Thoracic aorta (tissue), 2 donors: Measurements from ENCODE around the gene TRIM40. TPM values are rescaled to one million over a fixed set of nuclear protein-coding genes. Genes with fewer than 3 reads are reported as not detected.
"Not testable (repeated sequence)": the region's sequence is repeated elsewhere in the genome, so short reads cannot be mapped to it uniquely, and the experiment has no call there.

Experiments
- ATAC-seq: fragments of 150-250 bp; one replicate; pipeline ENCODE4 v1.8.0; 2017; ENCODE audit warnings: low read depth; ENCODE audit not compliant: insufficient number of reproducible peaks, low FRiP score
- DNase-seq: peaks from one replicate; pipeline ENCODE4 v3.0.0-alpha.2; 2020; ENCODE audit warnings: low spot score
- H3K27ac ChIP-seq, 2 donors: fragments of 200-600 bp; sonication (generic); 1 replicate in 1 of 2; 2 replicates in 1 of 2; pipeline ENCODE4 v1.5.1; 2016; ENCODE audit warnings: mild to moderate bottlenecking in 2 of 2, moderate library complexity in 2 of 2
- H3K27me3 ChIP-seq: fragments of 200-600 bp; sonication (generic); replicated peaks from 2 replicates; pipeline ENCODE4 v1.6.0; 2016; ENCODE audit warnings: mild to moderate bottlenecking; ENCODE audit not compliant: insufficient read depth
- H3K36me3 ChIP-seq: fragments of 200-600 bp; sonication (generic); one replicate; pipeline ENCODE4 v1.5.1; 2016
- H3K4me1 ChIP-seq, 2 donors: fragments of 200-600 bp; sonication (generic); 1 replicate in 1 of 2; 2 replicates in 1 of 2; pipeline versions ENCODE4 v1.5.1 to v1.6.0; 2016; ENCODE audit warnings: low read depth in 2 of 2, mild to moderate bottlenecking in 1 of 2; ENCODE audit not compliant: control insufficient read depth in 1 of 2
- H3K4me3 ChIP-seq: fragments of 200-600 bp; sonication (generic); 2 replicates; pipeline ENCODE4 v1.5.1; 2016; ENCODE audit warnings: mild to moderate bottlenecking
- H3K9me3 ChIP-seq: fragments of 200-600 bp; sonication (generic); 2 replicates; pipeline ENCODE4 v1.5.1; 2016
- CTCF ChIP-seq: fragments of 200-600 bp; sonication (generic); IDR thresholded peaks from one replicate; pipeline ENCODE4 v1.5.1; 2019; ENCODE audit warnings: antibody characterized with exemption
- total RNA-seq, 2 donors: library from RNA; depleted of rRNA; stranded (reverse); fragments of >200 nt; gene quantifications; one replicate each; pipeline versions ENCODE4 v1.1.0 to v1.2.3, GENCODE V29; 2016

TRIM40 gene
- total RNA-seq, 2 donors from 2014 or later = not detected

- H3K9me3 ChIP-seq = no peaks in the 10 kb centered on the region
- no peak overlapping the region for H3K4me3 ChIP-seq
- H3K36me3 ChIP-seq = no peaks in the 10 kb centered on the region
- DNase-seq (no peak), ATAC-seq (no peak)
- no peak overlapping the region for H3K27ac ChIP-seq
- peaks cover 0 to 9% of the 10 kb centered on the region in 2 donors for H3K4me1 ChIP-seq
- no peaks in the 10 kb centered on the region for H3K27me3 ChIP-seq
- no peak for TF ChIP-seq CTCF
These were observed 3.9 kb upstream of the TRIM40 start for GRCh38 chr6:30131947-30132497.

- ATAC-seq = no peak
- H3K9me3 ChIP-seq = no peaks in the 10 kb centered on the region
- DNase-seq = no peak
- H3K36me3 ChIP-seq = no peaks in the 10 kb centered on the region
- H3K4me3 ChIP-seq = no peak overlapping the region
- TF ChIP-seq CTCF = no peak
- no peaks in the 10 kb centered on the region for H3K27me3 ChIP-seq
- no peaks in the 10 kb centered on the region for H3K4me1 ChIP-seq
- no peak overlapping the region for H3K27ac ChIP-seq
These were observed 793 bp upstream of the TRIM40 start for GRCh38 chr6:30135147-30135546.

GRCh38 chr6:30136570-30137286, 788 bp downstream of the TRIM40 start:
- Histone ChIP-seq H3K27me3 (no peaks in the 10 kb centered on the region), H3K27ac (no peak overlapping the region), H3K9me3 (no peaks in the 10 kb centered on the region), H3K4me1 (no peaks in the 10 kb centered on the region), H3K4me3 (no peak overlapping the region), H3K36me3 (no peaks in the 10 kb centered on the region)
- TF ChIP-seq CTCF = no peak
- no peak for DNase-seq
- no peak for ATAC-seq

- H3K4me1 ChIP-seq, H3K27me3 ChIP-seq, ATAC-seq, H3K27ac ChIP-seq, DNase-seq, H3K4me3 ChIP-seq, H3K36me3 ChIP-seq, H3K9me3 ChIP-seq: not testable (repeated sequence)
These were observed 4.3 kb downstream of the TRIM40 start for GRCh38 chr6:30140240-30140639.

- no peaks in the 10 kb centered on the region for H3K27me3 ChIP-seq
- H3K4me3 ChIP-seq = no peak overlapping the region
- no peaks in the 10 kb centered on the region for H3K4me1 ChIP-seq
- ATAC-seq = no peak
- H3K27ac ChIP-seq = no peak overlapping the region
- no peaks in the 10 kb centered on the region for H3K36me3 ChIP-seq
- TF ChIP-seq CTCF = no peak
- H3K9me3 ChIP-seq = no peaks in the 10 kb centered on the region
- DNase-seq = no peak
These were observed 6.7 kb downstream of the TRIM40 start for GRCh38 chr6:30142665-30143064.
